NK-92 (cell line): Measurements from ENCODE around the gene DGLUCY.
"Not testable (repeated sequence)": the region's sequence is repeated elsewhere in the genome, so short reads cannot be mapped to it uniquely, and the experiment has no call there.

Experiments
- DNase-seq: peaks from one replicate; lab custom pipeline; 2025; ENCODE audit not compliant: unreplicated experiment; lab: John Stamatoyannopoulos, UW

Gene DGLUCY

GRCh38 chr14:91167380-91167770, 53.5 kb downstream of the DGLUCY start:
- DNase-seq: no peak

GRCh38 chr14:91169951-91170350, 56.1 kb downstream of the DGLUCY start:
- DNase-seq: no peak

DNA sequence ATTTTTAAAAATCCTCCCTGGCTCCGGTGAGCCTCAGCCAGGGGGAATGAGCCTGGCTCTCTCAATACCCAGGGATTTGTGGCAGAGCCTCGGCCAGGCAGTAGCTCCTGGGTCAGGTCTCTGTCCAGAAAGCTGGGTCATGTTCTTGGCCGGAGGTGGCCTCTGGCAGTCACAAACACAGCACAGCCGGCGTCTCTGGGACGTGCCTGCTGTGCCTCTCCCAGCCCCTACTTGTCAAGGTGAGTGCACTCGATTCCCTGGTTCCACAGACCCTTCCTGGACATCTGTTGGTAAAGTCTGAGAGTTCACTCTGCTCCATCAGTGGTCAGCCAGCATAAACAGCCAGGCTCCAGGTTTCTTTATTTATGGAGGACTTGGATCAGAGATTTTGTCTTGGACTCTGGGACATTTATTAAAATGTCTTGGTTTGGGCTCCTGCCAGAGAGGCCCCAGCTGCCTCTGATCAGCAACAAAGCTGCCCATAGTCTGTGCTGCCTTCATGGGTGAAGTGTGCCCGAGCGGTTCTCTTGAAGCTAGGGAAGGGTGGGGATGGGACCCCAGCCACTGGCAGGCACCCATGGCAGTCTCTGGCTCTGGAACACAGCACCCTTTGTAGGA, 56.7 kb downstream of the DGLUCY start:
- no peak for DNase-seq

GRCh38 chr14:91171291-91171690, 57.4 kb downstream of the DGLUCY start:
- DNase-seq: no peak

DNA sequence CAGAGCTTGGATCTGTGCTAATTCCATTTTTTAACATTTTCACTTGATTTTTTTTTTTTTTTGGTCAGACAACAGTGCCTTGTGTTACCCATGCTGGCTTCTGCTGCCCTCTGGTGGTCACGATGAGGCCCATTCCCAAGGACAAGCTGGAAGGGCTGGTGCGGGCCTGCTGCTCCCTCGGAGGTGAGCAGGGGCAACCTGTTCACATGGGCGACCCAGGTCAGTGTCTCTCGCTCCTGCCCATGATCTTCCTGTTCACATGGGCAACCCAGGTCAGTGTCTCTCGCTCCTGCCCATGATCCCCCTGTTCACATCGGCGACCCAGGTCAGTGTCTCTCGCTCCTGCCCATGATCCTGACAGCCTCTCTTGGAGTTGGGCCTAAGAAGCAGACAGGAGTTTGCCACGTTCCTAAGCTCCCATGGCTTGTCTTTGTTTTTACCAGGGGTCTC, 59.4 kb downstream of the DGLUCY start:
- no peak for DNase-seq

GRCh38 chr14:91173904-91174303, 60.0 kb downstream of the DGLUCY start:
- DNase-seq: no peak

DNA sequence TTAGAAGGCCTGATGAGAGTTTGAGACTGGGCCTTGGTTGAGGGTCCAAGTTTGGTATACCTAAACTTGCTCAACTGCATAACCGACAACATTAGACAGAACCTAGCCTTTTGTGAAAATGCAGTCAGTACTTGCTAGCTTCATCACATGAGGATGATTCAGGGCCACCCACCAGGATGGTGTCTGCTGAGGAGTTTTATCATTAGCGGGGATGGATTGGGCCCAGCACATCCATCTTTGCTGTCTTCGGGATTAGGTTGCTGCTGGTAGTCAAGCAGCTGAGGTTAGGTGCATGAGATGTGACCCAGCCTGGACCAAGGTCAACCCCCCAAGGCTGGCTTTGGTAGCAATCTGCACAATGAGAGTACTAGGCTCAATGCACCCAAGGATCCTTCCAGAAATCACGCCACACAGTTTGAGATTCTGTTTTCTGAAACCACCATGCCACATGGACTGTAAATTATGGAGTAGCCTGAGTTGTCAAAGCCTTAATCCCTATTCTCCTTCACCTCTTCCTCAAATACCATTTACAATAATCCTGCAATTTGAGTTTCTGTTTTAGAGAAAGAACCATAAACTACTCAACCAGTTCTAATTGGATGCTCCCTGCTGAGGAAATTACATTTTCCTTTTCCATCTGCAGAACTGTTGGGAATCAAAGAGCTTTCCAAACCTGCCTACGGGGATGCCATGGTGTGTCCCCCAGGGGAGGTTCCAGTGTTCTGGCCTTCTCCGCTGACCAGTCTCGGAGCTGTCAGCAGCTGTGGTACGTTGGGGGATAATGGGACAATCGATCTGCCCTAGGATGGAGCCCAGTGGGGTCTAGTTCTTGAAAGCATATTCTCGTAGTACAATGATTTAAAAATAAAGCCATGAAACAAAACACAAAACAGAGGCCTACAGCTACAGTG, 61.7 kb downstream of the DGLUCY start:
- no peak for DNase-seq

GRCh38 chr14:91177073-91178034, 63.5 kb downstream of the DGLUCY start:
- no peak for DNase-seq

DNA sequence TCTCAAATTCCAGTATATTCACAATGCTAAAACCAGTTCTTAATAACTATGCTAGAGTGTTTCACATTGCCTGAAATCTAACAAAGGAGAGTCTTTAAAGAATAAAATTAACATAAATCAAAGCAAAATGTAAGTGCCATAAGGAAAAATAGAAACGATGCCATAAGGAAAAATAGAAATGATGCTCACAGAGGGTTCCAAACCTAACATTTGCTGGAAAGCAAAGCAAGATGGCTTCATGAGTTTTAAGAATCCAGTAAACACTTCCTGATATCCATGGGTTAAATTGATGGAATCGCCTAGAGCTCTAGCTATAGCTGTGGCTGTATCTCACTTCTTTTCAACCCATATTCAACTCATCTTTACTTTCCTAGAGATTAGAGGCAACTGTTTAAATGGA, 66.7 kb downstream of the DGLUCY start:
- no peak for DNase-seq

DNA sequence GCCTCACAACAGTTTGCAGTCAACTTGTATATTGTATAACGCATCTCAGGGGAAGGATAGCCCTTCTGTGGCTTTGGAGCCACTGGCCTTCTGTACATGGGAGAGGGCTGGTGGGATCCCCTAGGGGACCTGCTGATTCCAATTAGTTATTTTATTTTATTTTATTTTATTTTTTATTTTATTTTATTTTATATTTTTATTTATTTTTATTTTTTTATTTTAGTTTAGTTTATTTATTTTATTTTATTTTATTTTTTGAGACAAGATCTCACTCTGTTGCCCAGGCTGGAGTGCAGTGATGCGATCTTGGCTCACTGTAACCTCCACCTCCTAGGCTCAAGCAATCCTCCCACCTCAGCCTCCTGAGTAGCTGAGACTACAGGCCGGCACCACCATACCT, 68.9 kb downstream of the DGLUCY start:
- not testable (repeated sequence) for DNase-seq

GRCh38 chr14:91184559-91184958, 70.7 kb downstream of the DGLUCY start:
- no peak for DNase-seq

DNA sequence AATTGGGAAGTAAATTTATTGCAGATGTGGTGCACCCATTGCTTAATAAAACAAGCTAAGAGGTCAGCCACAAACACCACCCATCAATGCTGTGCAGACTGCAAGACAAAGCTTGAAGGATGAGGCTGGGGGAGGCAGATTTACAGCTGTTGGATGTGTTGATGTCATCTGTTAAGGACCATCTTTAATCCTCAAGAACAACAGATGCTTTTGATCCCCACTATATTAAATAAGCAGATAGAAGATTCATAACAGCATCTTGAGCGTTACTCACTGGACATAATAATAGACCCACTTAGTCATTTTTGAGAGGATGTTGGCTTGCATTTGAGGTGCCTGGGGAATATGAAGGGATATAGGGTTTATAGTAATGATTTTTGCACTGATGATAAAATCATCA, 71.8 kb downstream of the DGLUCY start:
- no peak for DNase-seq

DNA sequence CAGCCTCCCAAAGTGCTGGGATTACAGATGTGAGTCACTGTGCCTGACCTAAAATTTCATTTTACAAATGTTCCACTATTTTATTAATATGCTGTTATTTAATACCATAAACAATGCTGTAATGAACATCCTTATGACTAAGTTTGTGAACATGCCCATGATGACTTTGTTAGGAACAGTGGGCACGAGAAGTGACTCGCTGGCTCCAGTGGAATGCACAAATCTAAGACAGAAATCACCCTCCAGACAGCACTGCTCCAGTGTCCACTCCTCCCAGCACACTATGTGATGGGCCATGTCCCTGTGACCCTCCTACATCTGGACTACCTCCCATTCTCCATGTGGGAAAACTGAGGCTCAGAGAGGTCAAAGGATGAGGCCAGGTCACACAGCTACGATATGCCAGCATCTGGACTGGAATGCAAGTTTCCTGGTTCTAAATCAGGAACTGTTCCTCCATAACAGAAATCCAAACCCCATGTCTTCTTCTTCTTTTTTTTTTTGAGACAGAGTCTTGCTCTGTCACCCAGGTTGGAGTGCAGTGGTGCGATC, 72.7 kb downstream of the DGLUCY start:
- DNase-seq: no peak

DNA sequence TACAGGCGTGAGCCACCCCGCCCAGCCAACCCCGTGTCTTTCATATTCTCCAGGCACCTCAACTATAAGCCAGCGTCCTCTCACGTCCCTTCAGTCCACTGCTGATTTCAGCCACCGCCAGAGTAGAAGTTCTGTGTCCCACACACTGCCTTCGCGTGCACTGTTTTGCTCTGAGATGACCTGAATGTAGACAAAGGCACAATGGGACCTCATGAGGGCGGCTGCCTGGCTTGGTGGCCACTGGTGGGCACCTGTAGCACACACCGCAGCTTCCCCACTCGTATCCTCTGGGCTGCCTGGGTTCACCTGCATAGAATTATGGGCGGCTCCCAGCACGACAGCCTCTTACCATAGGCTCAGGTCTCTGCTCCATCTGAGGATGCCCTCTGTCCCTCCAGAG, 73.4 kb downstream of the DGLUCY start:
- DNase-seq: no peak

DNA sequence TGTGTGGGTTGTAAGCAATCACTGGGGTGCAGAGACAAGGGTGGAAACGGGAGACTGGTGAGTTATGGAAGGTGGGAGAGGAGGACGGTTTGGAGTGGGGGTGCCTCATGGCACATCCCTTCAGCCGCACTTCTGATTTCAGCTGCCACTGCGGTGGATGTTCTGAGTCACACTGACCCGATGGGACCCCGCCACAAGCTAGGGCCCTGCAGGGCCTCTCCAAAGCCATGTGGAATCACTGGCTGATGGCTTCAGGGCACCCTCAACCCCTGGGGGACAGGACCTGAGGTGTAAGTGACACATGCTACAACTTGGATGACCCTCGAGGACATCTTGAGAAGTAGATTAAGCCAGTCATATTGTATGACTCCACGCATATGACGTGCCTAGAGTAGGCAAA, 77.0 kb downstream of the DGLUCY start:
- DNase-seq: no peak

- no peak for DNase-seq
Measured at GRCh38 chr14:91193069-91193468, 79.2 kb downstream of the DGLUCY start.

DNA sequence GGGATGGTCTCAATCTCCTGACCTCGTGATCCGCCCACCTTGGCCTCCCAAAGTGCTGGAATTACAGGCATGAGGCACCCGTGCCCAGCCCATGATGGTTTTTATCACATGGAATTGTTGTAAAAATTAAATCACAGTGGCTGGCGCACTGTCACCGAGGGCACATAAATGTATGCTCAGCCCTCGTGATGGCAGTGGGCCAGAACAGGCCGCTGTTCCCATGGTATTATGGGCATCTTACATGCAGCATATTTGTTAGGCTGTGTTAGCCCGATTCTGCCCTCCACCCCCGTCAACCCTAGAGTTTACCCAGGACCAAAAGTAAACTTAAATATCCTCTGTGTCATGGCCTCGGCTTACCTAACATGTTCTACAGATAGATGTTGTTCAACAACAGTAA, 82.0 kb downstream of the DGLUCY start:
- DNase-seq: no peak

DNA sequence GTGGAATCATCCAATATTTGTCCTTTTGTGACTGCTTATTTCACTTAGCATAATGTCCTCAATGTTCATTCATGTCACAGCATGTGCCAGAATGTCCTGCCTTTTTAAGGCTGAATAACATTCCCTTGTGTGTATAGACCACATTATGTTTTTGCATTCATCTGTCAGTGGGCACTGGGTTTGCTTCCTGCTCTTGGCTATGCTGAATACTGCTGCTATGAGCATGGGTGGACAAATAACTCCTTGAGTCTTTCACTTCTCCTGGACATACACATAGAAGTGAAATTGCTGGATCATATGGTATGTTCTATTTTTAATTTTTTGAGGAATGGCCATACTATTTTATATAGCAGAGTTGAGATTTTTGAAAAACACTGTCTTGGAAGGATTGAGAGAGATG, 83.8 kb downstream of the DGLUCY start:
- no peak for DNase-seq

DNA sequence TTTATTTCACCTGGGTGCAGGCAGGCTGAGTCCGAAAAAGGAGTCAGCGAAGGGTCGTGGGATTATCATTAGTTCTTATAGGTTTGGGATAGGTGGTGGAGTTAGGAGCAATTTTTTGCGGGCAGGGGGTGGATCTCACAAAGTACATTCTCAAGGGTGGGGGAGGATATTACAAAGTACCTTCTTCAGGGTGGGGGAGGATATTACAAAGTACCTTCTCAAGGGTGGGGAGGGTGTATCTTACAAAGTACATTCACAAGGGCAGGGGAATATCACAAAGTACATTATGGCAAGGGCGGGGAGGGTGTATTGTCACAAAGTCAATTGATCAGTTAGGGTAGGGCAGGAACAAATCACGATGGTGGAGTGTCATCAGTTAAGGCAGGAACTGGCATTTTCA, 86.9 kb downstream of the DGLUCY start:
- not testable (repeated sequence) for DNase-seq

- no peak for DNase-seq
Measured at GRCh38 chr14:91202234-91202974, 88.5 kb downstream of the DGLUCY start.
